Chondrocyte (in vitro differentiated cells): ENCODE data around the gene F11R. TPM values are rescaled to one million over a fixed set of nuclear protein-coding genes. Genes with fewer than 3 reads are reported as not detected.
"Not testable (repeated sequence)": the region's sequence is repeated elsewhere in the genome, so short reads cannot be mapped to it uniquely, and the experiment has no call there.

ENCODE experiments used
- DNase-seq: peaks from one replicate; pipeline ENCODE4 v3.0.0; 2021; ENCODE audit warnings: mixed read lengths, low spot score
- H3K27ac Mint-ChIP-seq: one replicate; pipeline ENCODE4 v1.8.0; 2021; ENCODE audit warnings: mild to moderate bottlenecking, moderate library complexity, mixed read lengths; ENCODE audit not compliant: unreplicated experiment
- H3K27me3 Mint-ChIP-seq: 2 replicates; pipeline ENCODE4 v1.8.0; 2021; ENCODE audit warnings: low read depth, mixed read lengths
- H3K36me3 Mint-ChIP-seq: 2 replicates; pipeline ENCODE4 v1.8.0; 2021; ENCODE audit warnings: low read depth, mixed read lengths
- H3K4me1 Mint-ChIP-seq: 2 replicates; pipeline ENCODE4 v1.8.0; 2021; ENCODE audit warnings: low read depth, mild to moderate bottlenecking, mixed read lengths
- H3K4me3 Mint-ChIP-seq: one replicate; pipeline ENCODE4 v1.8.0; 2021; ENCODE audit warnings: mild to moderate bottlenecking, moderate library complexity, mixed read lengths; ENCODE audit not compliant: unreplicated experiment
- H3K9me3 Mint-ChIP-seq: 2 replicates; pipeline ENCODE4 v1.8.0; 2021; ENCODE audit warnings: low read depth, mixed read lengths
- CTCF ChIP-seq: fragments of 200-600 bp; sonication (generic); IDR thresholded peaks from 2 replicates; pipeline ENCODE4 v1.5.0; 2021; ENCODE audit warnings: antibody characterized with exemption, mild to moderate bottlenecking, moderate library complexity
- total RNA-seq: library from RNA; stranded (reverse); gene quantifications from 3 replicates; pipeline ENCODE4 v1.2.1, GENCODE V29; 2021

F11R gene
- total RNA-seq, 1 donor from 2014 or later, result 0.90 TPM

GRCh38 chr1:161021970-161022353 is 1.0 kb upstream of the F11R start:
- Mint-ChIP-seq H3K36me3 (no peaks in the 10 kb centered on the region), H3K27ac (no peak overlapping the region), H3K9me3 (no peaks in the 10 kb centered on the region), H3K27me3 (peaks cover 45% of the 10 kb centered on the region), H3K4me1 (peaks cover 20% of the 10 kb centered on the region), H3K4me3 (peak overlapping the region; percentile 83)
- no peak for TF ChIP-seq CTCF
- no peak for DNase-seq

- H3K9me3 Mint-ChIP-seq, result no peaks in the 10 kb centered on the region
- H3K27ac Mint-ChIP-seq, result no peak overlapping the region
- no peaks in the 10 kb centered on the region for H3K36me3 Mint-ChIP-seq
- no peak for TF ChIP-seq CTCF
- H3K4me3 Mint-ChIP-seq, result peak overlapping the region; percentile 83
- DNase-seq, result no peak
- H3K27me3 Mint-ChIP-seq, result peaks cover 45% of the 10 kb centered on the region
- peaks cover 20% of the 10 kb centered on the region for H3K4me1 Mint-ChIP-seq
These were observed 415 bp upstream of the F11R start for GRCh38 chr1:161021165-161021969.

- H3K4me3 Mint-ChIP-seq, result peak overlapping the region; percentile 83
- no peaks in the 10 kb centered on the region for H3K9me3 Mint-ChIP-seq
- no peak for DNase-seq
- TF ChIP-seq CTCF, result no peak
- H3K27ac Mint-ChIP-seq, result no peak overlapping the region
- H3K36me3 Mint-ChIP-seq, result no peaks in the 10 kb centered on the region
- peaks cover 20% of the 10 kb centered on the region for H3K4me1 Mint-ChIP-seq
- peaks cover 45% of the 10 kb centered on the region for H3K27me3 Mint-ChIP-seq
These were observed 1.0 kb downstream of the F11R start for GRCh38 chr1:161019751-161020495.

GRCh38 chr1:161019111-161019660 is 1.8 kb downstream of the F11R start:
- H3K27ac Mint-ChIP-seq, H3K4me3 Mint-ChIP-seq: not testable (repeated sequence)
- peaks cover 45% of the 10 kb centered on the region for H3K27me3 Mint-ChIP-seq

GRCh38 chr1:161018631-161018930 is 2.4 kb downstream of the F11R start:
- Mint-ChIP-seq H3K4me1 (peaks cover 20% of the 10 kb centered on the region), H3K27me3 (peaks cover 45% of the 10 kb centered on the region), H3K36me3 (no peaks in the 10 kb centered on the region), H3K4me3 (no peak overlapping the region), H3K9me3 (no peaks in the 10 kb centered on the region), H3K27ac (no peak overlapping the region)
- DNase-seq, result no peak
- TF ChIP-seq CTCF, result no peak

More at GRCh38 chr1:161019111-161019660, 1.8 kb downstream of the F11R start:
- peaks cover 20% of the 10 kb centered on the region for H3K4me1 Mint-ChIP-seq
- not testable (repeated sequence) for H3K36me3 Mint-ChIP-seq, H3K9me3 Mint-ChIP-seq, DNase-seq
